ENCODE results near the gene CRACDL. TPM values are rescaled to one million over a fixed set of nuclear protein-coding genes. Genes with fewer than 3 reads are reported as not detected.

The CRACDL gene
- total RNA-seq, 2 experiments from 2014 or later = 0.36 to 1.5 TPM

GRCh38 chr2:98821629-98822135 lies 114.3 kb downstream of the CRACDL start:
- H3K27ac Mint-ChIP-seq = no peak overlapping the region
- H3K36me3 ChIP-seq (ENCODE audit: insufficient read depth, low read length) = no peaks in the 10 kb centered on the region
- no peaks in the 10 kb centered on the region for H3K36me3 Mint-ChIP-seq (ENCODE audit: low read depth)
- peak overlapping the region; percentile 69 for H3K4me3 Mint-ChIP-seq
- no peak for ATAC-seq (ENCODE audit: poor library complexity)
- no peak overlapping the region for H3K4me3 ChIP-seq (ENCODE audit: low read length)
- peaks cover 27% of the 10 kb centered on the region for H3K4me1 ChIP-seq (ENCODE audit: insufficient read depth, low read length)
- peaks cover 0 to 7% of the 10 kb centered on the region in 2 experiments for H3K9me3 ChIP-seq (ENCODE audit: control insufficient read depth in 1 of 2, insufficient read depth in 1 of 2, low read length in 2 of 2)
- H3K4me1 Mint-ChIP-seq (ENCODE audit: low read depth) = peaks cover 51% of the 10 kb centered on the region
- no peak for DNase-seq
- no peaks in the 10 kb centered on the region for H3K9me3 Mint-ChIP-seq
- TF ChIP-seq CTCF (IDR thresholded peaks at IDR 0.05) = no peak
- H3K27me3 ChIP-seq (ENCODE audit: control insufficient read depth in 1 of 2, insufficient read depth in 2 of 2, low read length in 2 of 2) = no peaks in the 10 kb centered on the region
- ChIA-PET POLR2A (interaction anchor here (0.8 to 6.3 kb wide), 12 partner anchors 14 to 320 kb away, joined by 3 to 46 read pairs (median 5); partner anchors contain the start of genes C2orf15 and MGAT4A), CTCF (interaction anchor here (0.6 to 3.3 kb wide), 16 partner anchors 9 to 245 kb away, joined by 3 to 18 read pairs (median 3); partner anchors contain the start of gene MGAT4A)
- no peak overlapping the region for H3K27ac ChIP-seq (ENCODE audit: low read depth in 1 of 2, low read length in 2 of 2)
- intact Hi-C loops (cut with DNase I, micrococcal nuclease) = loop anchor here (2.0 to 10.0 kb wide), 4 partner anchors 49 to 1107 kb away; partner anchors contain the start of gene ZAP70 (in 1 of the 2)
- H3K27me3 Mint-ChIP-seq = no peaks in the 10 kb centered on the region

GRCh38 chr2:98819231-98819766 lies 116.7 kb downstream of the CRACDL start:
- DNase-seq (no peak), ATAC-seq (ENCODE audit: poor library complexity) (no peak)
- no peaks in the 10 kb centered on the region for H3K27me3 ChIP-seq (ENCODE audit: control insufficient read depth in 1 of 2, insufficient read depth in 2 of 2, low read length in 2 of 2)
- intact Hi-C loops (cut with DNase I, micrococcal nuclease) = no loop called here
- H3K27ac Mint-ChIP-seq = no peak overlapping the region
- ChIA-PET POLR2A (interaction anchor here (1.1 to 6.3 kb wide), 2 partner anchors 48 to 89 kb away, joined by 4 to 46 read pairs; partner anchors contain the start of gene MGAT4A), CTCF (interaction anchor here (0.7 kb wide), 1 partner anchor 19 kb away, joined by 4 read pairs; no protein-coding TSS in a partner anchor)
- no peaks in the 10 kb centered on the region for H3K36me3 Mint-ChIP-seq (ENCODE audit: low read depth)
- peaks cover 33% of the 10 kb centered on the region for H3K4me1 Mint-ChIP-seq (ENCODE audit: low read depth)
- H3K4me3 Mint-ChIP-seq = peak overlapping the region; percentile 30
- H3K36me3 ChIP-seq (ENCODE audit: insufficient read depth, low read length) = no peaks in the 10 kb centered on the region
- no peak overlapping the region for H3K27ac ChIP-seq (ENCODE audit: low read depth in 1 of 2, low read length in 2 of 2)
- no peaks in the 10 kb centered on the region for H3K9me3 Mint-ChIP-seq
- TF ChIP-seq CTCF (IDR thresholded peaks at IDR 0.05) = no peak
- H3K4me3 ChIP-seq (ENCODE audit: low read length) = no peak overlapping the region
- H3K9me3 ChIP-seq (ENCODE audit: control insufficient read depth in 1 of 2, insufficient read depth in 1 of 2, low read length in 2 of 2) = peaks cover 0 to 7% of the 10 kb centered on the region in 2 experiments
- H3K27me3 Mint-ChIP-seq = no peaks in the 10 kb centered on the region
- peaks cover 19% of the 10 kb centered on the region for H3K4me1 ChIP-seq (ENCODE audit: insufficient read depth, low read length)

- H3K4me1 Mint-ChIP-seq (ENCODE audit: low read depth) = peaks cover 22% of the 10 kb centered on the region
- H3K36me3 ChIP-seq (ENCODE audit: insufficient read depth, low read length) = no peaks in the 10 kb centered on the region
- no peak for ATAC-seq (ENCODE audit: poor library complexity)
- no peaks in the 10 kb centered on the region for H3K27me3 Mint-ChIP-seq
- H3K27me3 ChIP-seq (ENCODE audit: control insufficient read depth in 1 of 2, insufficient read depth in 2 of 2, low read length in 2 of 2) = no peaks in the 10 kb centered on the region
- H3K4me3 ChIP-seq (ENCODE audit: low read length) = no peak overlapping the region
- peaks cover 11% of the 10 kb centered on the region for H3K4me1 ChIP-seq (ENCODE audit: insufficient read depth, low read length)
- no peaks in the 10 kb centered on the region for H3K36me3 Mint-ChIP-seq (ENCODE audit: low read depth)
- no peak for DNase-seq
- ChIA-PET CTCF (interaction anchor here (1.5 kb wide), 1 partner anchor 169 kb away, joined by 4 read pairs; no protein-coding TSS in a partner anchor), POLR2A (interaction anchor here (1.0 to 1.1 kb wide), 2 partner anchors 11 to 88 kb away, joined by 4 read pairs; partner anchors contain the start of gene MGAT4A)
- H3K27ac ChIP-seq (ENCODE audit: low read depth in 1 of 2, low read length in 2 of 2) = no peak overlapping the region
- TF ChIP-seq CTCF (IDR thresholded peaks at IDR 0.05) = no peak
- H3K27ac Mint-ChIP-seq = no peak overlapping the region
- no peak overlapping the region for H3K4me3 Mint-ChIP-seq
- no peaks in the 10 kb centered on the region for H3K9me3 Mint-ChIP-seq
- intact Hi-C loops (cut with DNase I, micrococcal nuclease) = no loop called here
- peaks cover 0 to 7% of the 10 kb centered on the region in 2 experiments for H3K9me3 ChIP-seq (ENCODE audit: control insufficient read depth in 1 of 2, insufficient read depth in 1 of 2, low read length in 2 of 2)
Measured at GRCh38 chr2:98818164-98818563, 117.9 kb downstream of the CRACDL start.

Data from CD4-positive, alpha-beta T cell (primary cell).